ENCODE results near the gene PCNX2.
A peak's percentile ranks its signal among the peaks of the same experiment; 100 is the strongest.

PCNX2 gene

DNA sequence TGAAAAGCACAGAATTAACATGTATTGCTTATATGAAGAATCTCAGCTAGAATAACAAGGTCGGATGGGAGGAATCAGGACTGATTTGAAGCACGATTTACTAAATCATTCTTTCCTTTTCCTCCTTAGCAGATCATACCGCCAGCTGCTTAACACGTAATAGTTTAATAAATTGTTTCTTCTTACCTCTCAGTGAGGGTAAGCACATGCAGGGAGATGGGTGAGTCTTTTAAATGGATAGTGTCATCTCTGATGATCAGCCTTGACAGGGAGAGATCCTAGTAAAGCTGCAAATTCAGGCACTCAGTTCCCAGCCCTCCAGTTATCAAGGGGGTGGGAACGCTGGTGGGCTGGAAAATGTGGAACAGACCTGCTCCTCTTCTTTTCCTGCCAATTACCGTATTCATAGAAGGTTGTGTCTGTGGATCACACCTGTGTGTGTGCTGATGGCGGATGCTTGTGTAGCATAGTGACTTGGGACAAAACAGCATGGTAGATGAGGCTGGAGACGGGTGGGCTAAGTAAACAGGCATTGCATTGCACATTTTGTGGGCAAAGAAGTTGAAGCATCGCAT lies 314.5 kb downstream of the PCNX2 start:
- no peak for DNase-seq

DNA sequence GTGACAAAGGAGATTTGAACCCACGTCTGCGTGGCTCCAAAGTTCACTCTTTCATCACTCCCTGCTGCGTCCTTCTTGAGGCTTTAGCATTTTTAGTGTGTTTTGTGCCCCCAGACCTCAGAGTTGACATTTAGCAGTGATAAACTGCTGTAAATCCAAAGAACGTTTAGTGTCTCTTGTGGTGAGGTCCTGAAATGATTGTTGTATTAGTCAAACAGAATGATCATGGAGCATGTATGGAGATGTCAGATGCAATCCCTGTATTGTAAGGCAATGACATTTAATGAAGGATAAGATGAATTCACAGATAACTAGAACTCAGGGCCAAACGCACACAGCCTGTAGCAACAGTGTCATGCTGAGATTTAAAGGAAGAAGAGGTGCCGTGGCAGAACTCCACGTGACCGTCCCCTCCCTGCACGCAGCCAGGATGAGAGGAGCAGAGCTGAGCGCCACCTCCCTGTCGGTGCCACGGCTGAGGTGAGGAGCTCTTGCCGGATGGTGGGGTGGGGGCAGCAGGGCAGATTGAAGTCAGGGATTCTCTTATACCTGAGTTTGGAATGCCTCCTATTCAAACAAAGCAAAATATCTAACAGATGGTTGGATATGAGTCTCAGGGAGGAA lies 315.1 kb downstream of the PCNX2 start:
- DNase-seq, result no peak

DNA sequence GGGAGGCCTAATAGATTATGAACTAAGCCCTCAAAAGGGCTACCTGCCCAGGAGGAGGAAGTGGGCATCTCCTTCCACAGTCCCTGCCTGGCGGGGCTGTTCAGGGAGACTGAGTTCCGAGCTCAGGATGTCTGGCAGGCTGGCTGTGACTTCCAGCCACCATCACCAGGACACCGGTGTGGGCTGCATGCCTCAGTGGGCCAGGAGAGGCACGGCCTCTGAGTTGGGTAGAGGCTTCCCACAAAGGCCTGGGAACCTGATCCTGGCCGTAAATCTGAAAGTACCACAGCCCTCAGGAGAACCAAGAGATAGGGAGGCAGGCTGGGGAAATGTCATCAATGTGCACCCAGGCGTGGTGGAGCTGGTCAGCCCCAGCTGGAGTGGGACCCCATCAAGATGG lies 316.0 kb downstream of the PCNX2 start:
- DNase-seq, result no peak

DNA sequence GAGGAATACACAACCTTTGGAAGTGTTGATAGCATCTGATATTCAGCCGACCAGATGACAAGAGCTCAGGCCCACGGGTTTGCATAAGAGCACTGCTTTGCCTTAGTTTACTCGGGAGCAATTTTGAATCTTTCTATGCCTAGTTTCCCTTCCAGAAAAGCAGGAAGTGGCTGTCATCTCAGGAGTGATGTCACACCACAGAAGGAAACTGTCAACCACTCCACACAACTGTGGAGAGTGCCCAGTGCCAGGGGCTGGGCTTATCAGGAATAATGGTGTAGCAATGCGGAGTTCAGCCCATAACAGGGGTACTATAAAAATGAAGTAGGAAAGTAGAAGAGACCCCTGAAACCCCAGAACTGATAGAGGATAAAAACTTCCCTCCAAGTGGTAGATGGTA lies 316.7 kb downstream of the PCNX2 start:
- DNase-seq, result peak; percentile 39

DNA sequence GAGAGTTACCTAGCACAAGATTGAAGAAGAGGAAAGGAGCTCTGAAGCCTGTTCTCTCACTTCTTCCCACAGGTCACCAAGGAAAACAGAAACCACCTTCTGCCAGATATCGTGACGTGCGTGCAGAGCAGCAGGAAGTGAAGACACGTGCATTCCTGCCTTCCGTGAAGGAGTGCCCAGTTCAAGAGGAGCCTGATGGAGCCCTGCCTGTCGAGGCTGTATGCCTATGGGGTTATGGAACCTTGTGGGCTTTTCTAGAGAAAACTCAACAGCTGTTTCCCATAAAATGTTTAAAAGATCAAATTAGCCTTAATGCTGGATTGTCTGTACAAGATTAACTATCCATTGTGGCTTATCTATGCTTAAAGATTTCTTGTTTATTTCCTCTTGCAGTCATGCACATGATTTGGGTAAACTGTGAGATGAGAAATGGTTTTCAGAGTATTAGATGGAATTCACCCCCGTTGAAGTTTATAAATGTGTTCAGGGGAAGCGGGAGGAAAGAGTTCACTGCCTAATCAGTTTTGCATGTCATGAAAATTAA lies 317.4 kb downstream of the PCNX2 start:
- peak; percentile 29 for DNase-seq

DNA sequence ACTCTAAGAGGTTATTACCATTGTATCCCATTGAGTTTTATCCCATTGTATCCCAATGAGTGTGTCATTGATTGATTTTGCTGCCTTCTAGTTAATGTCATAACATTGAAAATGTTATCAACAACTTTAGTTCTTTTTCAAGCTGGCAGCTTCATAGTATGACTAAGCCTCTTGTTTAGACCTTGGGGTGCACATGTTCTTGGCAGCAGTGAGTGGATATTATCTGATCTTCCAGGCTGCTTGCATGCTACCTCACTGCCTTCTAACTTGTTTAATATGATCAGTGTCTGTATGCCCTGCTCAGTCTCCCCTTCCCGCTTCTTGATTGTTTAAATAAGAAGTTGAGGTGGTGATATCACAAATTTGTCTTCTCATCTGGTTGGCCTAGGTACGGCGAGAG lies 320.6 kb downstream of the PCNX2 start:
- no peak for DNase-seq

DNA sequence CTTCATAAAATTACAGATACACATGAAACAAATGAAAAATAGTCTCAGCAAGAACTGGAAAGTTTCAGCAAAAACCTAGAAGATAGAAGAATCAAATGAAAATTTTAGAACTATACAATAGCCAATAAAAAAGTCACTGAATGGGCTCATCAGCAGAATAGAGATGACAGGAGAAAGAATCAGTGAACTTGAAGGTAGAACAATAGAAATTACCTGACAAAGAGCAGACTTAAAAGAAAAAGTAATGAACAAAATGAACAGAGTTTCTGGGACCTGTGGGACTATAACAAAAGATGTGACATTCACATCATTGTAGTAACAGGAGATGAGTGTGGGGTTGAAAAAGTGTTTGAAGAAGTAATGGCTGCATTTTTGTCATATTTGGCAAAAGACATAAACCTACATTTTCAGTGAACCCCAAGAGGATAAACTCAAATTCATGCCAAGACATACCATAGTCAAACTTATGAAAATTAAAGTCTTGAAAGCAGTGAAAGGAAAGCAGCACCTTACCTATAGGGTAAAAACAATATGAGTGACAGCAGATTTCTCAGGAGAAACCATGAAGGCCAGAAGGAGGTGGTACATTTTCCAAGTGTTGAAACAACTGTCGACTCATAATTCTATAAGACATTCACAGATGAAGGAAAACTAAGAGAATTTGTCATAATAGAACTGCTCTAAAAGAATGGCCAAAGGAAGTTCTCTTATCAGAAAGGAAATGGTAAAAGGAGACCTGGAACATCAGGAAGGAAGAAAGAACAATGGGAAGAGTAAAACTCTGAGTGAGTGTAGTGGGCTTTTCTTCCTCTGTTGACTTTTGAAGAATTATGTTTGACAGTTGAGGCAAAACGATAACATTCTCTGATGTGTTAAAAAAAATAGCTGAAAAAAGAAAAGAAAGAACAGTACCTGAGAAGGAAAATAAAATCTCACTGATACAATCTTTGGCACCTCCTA lies 321.6 kb downstream of the PCNX2 start:
- no peak for DNase-seq

DNA sequence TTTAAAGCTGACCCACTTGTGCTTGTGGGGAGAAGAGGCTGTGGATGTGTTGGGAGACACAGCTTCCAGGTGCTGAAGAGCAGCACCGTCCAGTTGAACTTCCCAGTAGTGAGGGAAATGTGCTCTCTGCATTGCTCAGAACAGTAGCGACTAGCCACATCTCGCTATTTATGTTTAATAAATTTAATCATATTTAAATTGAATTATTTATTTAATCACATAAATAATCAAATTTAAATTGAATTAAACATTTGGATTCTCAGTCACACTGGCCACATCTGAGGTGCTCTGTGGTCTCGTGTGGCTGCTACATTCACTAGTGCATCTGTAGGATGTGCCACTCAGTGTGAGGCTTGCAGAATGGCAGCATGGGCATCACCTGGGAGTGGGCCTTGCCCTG lies 325.0 kb downstream of the PCNX2 start:
- no peak for DNase-seq

DNA sequence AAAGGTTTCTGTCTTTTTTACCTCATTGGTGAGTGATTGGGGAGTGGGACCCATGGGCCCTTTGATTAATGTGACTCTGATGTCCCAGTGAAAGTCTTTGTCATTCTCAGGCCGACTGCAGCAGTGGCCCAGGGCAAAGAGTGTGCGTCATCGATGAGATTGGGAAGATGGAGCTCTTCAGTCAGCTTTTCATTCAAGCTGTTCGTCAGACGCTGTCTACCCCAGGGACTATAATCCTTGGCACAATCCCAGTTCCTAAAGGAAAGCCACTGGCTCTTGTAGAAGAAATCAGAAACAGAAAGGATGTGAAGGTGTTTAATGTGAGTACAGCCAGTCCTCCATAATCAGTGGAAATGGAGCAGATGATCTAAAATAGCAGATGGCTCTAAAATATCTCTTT lies 325.7 kb downstream of the PCNX2 start:
- DNase-seq, result no peak

DNA sequence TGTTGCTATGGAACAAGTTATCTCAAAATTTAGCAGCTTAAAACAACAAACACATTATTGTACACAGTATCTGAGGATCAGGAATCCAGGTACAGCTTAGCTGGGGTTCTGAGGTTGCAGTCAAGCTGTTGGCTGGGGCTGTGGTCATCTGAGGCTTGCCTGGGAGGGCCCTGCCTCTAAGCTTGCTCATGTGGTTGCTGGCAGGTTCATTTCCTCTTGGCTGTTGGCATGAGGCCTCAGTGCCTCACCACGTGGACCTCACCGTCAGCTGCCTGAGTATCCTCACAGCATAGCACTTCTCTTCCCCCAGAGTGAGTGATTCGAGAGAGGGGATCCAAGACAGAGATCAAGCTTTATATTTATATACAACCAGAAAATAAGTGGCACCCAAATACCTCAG lies 326.6 kb downstream of the PCNX2 start:
- DNase-seq, result peak; percentile 43

DNA sequence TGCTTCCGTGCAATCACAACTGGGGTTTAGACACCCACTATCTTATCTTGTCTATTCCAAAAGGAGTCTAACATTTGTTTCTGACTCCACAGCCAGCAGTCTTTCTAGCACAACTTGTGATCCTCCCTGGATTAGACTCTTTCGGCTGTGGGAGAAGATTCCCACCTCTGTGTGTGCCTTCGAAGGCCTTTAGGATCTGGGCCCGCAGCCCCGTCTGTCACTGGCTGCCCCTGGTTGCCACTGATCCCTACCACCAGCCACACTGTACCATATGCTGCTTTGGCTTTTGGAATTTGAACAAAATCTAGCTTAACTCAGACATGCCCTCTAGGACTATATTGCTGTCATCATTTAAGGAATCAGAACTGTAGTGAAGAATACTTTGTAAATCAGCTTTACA lies 327.1 kb downstream of the PCNX2 start:
- DNase-seq, result no peak

DNA sequence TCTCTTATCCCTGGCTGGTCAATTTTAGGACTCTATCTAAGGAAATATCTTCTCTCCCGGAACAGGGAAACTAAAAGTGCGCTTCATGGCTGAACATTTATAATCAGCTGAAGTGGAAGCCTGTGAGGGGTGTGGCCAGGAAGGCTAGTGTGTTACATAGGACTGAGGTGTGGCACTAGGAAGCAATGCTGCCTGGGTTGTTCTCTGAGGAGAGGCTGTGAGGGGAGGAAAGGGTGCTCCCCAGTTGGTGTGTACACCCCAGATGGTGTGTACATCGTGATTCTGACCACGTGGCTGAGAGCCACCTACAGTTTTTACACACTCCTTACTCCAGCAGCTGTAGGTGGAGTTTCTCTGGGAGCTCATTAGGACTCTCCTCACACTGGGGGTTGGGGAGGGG lies 328.9 kb downstream of the PCNX2 start:
- no peak for DNase-seq

DNA sequence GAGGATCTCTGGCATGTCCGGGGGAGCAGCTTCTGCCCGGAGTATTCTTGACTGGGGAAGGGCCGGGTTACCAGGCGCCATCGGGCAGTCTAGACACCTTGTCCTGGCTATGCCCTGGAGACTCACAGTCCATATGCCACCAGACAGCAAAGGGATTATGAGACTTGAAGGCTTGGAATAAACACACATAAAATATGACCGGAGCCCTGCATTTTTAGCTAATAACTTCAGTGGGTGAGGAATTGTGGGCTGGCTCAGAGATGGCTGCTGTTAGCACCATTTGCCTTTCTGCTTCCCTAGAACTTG lies 329.7 kb downstream of the PCNX2 start:
- DNase-seq, result no peak

DNA sequence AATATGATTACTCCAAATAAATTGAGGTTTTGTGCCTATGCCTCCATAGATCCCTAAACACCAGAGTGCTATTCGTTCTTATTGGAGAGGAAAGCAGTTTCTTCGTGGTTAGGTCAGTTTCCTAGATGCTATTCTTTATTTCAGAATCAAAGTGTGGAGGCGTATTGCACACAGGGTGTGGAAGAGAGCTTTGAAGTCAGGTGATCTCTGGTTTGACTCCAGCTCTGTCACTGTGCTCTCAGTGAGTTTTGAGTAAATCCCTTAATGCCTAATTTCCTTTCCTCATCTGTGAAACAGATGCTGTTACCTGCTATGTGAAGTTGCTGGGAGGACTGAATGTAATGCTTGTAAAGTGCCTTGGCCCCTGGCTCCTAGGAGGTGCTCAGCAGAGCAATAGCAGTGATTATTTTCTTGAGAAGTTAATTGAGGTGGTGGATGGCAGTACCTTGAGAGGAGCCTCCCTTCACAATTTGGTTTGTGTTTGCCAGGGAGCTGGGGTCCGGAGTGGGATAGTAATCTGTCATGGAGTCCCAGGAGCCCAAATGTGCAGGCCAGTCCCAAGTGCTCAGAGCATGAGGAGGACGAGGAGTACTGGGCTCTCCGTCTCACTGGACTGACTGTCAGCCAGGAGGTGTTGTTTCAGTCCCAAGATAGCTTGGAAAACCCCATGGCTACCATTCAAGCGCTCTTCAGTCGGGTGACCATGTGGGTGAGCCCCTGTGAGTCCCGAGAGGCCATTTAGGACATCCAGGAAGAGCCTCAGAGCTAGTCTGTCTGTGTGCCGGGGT lies 330.2 kb downstream of the PCNX2 start:
- no peak for DNase-seq

DNA sequence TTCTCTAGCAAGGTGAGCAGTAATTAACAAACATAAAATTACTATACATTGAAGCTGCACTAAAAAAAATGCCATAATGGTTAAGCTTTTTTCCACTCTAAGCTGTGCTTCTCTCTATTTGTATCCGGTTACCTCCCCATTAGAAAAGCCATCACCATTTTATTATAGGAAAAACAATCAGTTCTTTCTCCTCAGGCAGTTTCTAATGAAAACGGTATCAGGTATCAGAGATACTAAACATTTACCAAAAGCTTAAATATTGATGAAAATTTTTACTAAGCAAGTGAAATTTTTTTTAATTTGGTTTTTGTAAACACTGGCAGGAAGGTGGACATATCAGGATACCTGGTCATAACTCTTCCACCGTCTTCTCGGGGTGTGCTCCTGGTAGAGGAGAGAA lies 330.9 kb downstream of the PCNX2 start:
- no peak for DNase-seq

DNA sequence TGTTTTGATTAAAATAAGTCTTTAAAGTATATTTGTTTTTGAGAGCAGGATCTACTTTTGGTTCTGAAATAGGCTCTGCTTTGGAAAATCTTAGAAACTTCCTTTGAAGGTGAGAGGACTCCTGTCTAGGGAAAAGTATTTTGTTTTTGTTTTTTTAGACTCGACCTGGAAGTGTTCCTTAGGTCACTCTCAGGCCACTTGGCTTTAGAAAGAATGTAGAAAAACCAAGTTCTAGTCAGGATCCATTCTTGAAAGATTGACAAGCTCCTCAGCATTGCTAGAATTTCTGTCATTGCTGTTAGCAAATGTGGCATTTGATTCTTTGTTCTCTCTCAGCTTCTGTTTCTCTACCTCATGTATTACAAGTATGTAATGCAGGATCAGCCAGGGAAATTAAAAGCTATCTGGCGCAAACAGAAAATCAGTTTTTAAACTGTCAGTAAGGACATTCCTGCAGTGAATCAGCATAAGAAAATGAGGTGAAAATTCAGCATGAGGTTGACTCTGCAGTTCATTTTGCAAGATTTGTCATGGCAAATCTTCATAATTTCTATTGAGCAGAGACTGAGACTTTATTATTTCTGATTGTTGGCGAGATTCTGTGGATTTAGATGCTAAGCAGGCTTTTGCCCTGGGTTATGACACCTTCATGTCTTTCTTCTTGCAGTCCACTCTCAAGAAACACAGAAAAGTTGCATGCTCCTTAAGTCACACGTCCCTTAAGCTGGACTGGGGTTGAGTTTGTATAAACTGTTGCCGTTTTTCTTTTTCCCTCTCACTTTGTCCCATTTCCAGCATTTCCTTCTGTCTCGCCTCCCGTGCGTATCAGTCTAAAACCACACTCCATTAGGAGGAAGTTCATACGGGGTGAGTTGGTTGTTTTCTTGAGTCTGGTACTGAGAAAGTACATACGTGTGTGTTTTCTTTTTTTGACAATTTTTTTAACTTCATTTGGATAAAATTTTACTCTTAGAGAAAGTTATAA lies 332.5 kb downstream of the PCNX2 start:
- DNase-seq, result peak; percentile 37

DNA sequence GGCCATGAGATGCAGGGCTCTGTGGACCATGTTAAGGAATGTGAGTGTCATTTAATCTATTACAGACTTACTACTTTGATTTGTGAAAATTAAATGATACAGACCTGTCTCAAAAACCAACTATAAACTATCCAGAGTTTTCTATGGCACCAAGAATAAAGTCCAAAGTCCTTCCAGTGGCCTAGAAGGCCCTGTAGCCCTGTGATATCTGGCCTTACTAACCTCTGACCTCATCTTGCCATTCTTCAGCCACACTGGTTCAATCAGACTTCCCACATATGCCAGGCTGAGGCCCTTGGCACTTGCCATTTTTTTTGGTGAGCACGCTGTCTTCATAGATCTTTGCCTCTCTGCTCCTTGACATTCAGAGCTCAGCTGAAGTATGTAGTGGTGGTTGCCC lies 337.5 kb downstream of the PCNX2 start:
- DNase-seq, result no peak

DNA sequence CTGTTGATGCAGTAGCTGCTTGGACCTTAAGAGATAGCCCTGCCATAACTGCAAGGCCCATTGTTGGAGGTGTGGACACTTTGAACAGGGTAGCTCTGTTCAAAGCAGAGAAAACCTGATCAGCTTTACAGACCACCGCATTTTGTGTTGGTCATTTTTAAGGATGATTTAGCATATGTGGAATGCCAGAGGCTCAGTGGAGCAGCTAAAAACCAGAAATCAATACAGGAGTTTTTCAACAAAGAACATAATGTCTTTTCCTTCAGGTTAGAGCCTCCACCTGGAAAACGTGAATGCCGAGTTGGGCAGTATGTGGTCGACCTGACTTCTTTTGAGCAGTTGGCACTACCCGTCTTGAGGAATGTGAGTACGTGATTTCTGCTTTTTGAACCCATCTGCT lies 339.4 kb downstream of the PCNX2 start:
- DNase-seq, result no peak

DNA sequence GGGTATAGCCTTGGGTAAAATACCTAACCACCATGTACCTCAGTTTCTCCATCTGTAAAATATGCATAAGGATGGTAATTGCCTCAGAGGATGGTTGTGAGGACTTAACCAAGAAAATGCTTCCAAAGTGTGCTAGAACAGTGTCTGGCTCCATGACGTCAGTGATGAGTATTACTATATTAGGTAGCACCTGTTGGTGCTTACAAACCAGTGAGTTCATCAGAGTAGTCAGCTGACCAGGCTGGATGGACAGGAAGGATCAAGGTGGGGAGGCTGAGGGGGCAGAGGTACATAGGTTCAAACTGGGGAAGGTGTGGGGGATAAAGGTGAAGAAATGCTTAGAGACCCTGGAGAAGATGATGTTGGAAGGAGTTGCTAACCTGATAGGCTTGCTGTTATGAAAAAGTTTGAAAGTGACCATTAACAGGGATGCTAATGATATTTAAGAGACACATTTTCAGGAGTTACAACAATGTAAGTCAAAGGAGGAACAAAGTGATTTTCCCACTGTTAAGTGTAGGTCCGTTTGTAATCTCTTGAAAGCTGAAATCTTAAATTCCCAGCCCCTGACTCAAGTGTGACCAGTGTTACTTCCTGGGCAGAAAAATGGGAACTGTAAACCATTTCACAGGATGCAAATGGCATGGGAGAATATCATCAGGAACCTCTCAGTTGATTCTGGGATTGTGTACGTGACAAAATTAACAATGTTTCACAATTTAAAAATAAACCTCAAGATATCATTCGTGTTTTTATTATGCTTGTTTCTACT lies 340.7 kb downstream of the PCNX2 start:
- no peak for DNase-seq

DNA sequence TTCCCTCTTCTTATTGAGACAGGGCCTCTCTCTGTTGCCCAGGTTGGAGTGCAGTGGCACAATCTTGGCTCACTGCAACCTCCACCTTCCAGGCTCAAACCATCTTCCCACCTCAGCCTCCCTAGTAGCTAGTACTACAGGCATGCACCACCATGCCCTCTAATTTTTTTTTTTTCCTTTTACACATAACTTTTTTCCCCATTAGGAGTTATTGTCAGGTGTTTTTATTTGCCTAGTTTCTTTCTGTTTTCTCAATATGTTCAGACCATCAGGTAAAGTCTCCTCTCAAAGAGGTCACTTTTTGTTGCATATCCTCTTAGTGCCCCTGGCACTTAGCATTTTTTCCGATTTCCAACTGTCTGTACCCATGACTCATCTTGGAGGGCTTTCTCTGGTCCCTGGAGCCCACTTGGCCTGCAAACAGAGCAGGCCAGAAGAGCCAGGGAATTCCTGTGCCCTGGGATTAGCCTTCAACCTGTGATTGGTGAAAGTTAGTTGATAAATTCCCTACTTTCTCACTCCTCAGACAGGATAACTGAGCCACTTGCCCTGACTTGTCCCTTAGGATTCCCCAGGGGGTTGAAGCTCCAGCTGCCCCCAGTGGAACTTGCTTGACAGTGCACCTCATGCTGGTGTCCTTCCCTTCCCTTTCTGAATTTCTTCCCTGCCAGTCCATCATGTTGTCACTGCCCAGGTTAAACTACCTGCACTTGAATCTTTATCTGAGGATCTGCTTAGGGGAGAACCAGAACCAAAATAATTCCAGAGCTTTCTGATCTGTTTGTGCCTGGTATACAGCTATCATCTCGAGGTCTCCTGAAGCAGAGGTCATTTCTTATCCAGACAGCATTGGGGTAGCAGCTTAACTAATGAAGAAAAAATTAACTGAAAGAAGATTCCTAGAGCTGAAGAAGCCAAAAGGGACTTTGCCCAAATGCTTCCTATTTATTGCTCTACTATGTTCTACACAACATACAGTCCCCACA lies 342.7 kb downstream of the PCNX2 start:
- DNase-seq, result peak; percentile 63
